GM12892 (cell line): ENCODE data around the gene PERP.

Experiments
- DNase-seq: peaks from one replicate; pipeline ENCODE4 v3.0.0; 2011; ENCODE audit not compliant: insufficient read length
- FAIRE-seq: peaks from 2 replicates; lab custom pipeline; 2011; peaks lifted over from hg19 to GRCh38; lab: Jason Lieb, UNC
- POLR2A ChIP-seq: IDR thresholded peaks from 2 replicates; pipeline ENCODE4 v1.6.1; 2011; ENCODE audit warnings: low read depth, low read length, control low read depth
- POLR2AphosphoS5 ChIP-seq: IDR thresholded peaks from 2 replicates; pipeline ENCODE4 v1.6.1; 2011; ENCODE audit warnings: low read depth, low read length, control low read depth
- TAF1 ChIP-seq: IDR thresholded peaks from 2 replicates; pipeline ENCODE4 v1.6.1; 2011; ENCODE audit warnings: low read depth, mild to moderate bottlenecking, control low read depth, low read length, borderline replicate concordance

The PERP gene

DNA sequence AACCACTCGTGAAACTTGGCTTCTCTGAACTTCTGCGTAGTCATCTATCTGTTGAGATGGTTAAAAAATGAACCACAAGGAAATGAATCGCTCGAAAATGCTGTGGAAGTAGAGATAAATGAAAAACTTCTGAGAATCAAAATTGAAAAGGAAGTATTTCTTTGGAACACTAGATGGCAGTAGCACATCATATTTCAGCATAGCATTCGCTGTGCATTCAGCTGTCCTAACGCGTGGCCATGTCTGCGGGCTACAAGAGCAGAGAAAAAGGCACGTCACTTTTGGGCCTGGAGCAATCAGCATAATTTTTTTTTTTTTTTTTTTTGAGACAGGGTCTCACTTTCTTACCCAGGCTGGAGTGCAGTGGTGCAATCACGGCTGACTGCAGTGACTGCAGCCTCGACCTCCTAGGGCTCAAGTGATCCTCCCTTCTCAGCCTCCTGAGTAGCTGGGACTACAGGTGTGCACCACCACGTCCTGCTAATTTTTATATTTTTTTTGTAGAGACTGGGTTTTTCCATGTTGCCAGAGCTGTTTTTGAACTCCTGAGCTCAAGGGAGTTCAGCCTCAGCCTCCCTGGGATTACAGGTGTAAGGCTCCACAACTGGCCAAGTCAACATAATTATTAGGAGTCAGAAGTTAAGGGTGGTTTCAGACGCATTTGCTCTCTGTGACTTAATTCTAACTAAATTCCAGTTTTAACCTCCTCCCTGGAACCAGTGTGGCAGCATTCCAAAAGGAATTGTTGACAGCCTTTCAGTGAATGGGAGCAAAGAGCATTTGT is 8.8 kb upstream of the PERP start:
- DNase-seq (no peak), FAIRE-seq (peak; percentile 75)
- TF ChIP-seq POLR2AphosphoS5 (no peak), TAF1 (no peak), POLR2A (no peak)

DNA sequence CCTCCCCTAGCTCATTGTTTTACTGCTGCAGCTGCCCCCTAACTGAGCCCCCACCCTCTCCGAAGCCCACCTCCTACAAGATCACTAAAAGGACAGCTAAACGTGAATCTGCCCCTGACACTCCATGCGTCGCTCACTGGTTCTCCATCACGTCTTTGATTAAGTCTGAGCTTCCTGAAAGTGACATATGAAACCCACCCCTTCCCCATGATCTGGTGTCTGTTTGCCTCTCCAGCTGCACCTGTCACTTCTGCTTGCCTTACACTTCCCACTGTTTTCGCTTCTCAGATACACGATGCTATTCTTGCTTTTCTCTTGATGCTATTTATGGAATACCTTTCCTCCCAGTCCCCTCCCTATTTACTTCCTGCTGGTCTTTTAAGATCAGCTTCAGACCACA is 8.0 kb upstream of the PERP start:
- TF ChIP-seq POLR2AphosphoS5 (no peak), POLR2A (no peak), TAF1 (no peak)
- DNase-seq = no peak
- no peak for FAIRE-seq

DNA sequence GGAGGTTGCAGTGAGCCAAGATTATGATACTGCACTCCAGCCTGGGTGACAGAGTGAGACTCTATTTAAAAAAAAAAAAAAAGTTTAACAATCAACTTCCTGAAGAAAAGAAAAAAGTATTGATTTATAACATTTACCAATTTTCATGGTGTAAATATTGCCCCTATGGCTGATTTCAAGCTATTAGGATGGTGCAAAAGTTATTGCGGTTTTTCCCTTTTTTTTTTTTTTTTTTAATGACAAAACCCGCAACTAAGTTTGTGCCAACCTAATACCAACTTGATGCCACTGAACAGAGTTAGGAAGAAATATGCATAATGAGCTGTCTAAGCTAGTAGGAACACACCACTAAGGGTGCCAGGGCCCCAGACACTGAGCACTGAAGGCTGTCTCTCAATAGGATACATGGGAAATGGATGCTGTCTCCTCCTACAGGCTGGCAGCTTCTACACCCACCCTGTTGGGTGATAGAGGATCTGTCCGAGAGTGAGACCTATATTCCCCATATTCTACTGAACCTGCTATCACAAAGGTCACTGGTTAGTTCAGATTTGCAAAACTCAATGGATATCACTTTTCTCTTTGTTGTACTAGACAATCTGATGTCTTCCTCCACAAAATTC is 6.5 kb upstream of the PERP start:
- DNase-seq (no peak), FAIRE-seq (no peak)
- no peak for TF ChIP-seq TAF1
- no peak for TF ChIP-seq POLR2A
- TF ChIP-seq POLR2AphosphoS5 = no peak

DNA sequence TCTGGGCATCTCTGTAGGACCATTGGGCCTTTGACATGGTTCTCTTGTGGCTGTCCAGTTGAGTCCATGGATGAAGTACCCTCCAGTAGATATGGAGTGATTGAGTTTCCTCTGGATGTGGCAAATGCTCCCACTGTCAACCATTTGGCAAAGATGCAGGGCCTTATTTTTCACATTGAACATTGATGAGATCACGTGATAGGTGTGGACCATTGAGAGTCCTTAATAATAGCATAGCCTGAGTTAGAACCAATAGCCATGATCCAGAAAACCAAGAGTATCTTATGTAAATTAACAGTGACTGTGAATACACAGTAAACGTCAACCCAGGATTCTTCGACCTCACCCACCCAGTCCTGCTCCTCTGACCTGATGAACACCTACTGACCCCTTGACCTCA is 3.0 kb upstream of the PERP start:
- FAIRE-seq (no peak), DNase-seq (no peak)
- TF ChIP-seq TAF1 (no peak), POLR2AphosphoS5 (no peak), POLR2A (no peak)

DNA sequence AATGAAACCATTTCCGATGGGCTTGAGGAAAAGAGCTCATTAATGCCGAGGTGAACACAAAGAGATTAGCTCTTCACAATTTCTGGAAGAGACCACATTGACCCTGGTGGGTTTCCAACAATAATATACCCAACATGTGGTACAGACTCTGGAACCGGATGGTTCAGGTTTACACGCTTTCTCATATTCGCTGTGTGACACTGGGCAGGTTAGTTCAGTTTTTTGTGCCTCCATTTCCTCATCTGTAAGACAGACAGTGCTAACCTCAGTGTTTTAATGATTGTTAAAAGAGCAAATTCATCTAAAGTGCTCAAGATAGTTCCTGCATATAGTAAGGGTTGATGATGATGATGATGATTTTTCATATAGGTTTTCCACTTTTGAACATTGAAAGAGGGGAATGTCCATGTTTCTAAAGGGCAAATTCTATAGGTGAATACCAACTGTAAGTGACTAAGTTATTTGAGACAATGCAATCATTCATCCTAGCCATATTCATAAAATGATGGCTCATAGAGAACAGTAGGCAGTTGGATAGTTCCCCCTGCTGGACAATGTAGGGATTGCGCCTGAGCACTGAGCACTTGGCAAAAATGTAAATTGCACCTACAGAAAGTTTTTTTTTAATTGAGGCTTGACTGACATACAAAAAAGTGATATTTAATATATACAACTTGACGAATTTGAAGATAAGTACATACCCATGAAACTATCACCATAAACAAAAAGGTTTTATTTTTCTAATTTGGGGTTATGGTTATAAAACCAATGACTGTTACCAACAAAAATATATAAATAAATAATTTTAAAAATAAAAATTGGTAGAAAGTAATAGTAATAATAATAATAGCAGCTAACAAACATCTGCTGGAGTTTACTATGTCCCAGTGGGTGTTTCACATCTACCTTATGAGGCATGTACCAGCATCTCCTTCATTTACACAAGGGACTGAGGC is 2.1 kb upstream of the PERP start:
- DNase-seq (peak; percentile 13), FAIRE-seq (peak; percentile 80)
- no peak for TF ChIP-seq POLR2AphosphoS5
- TF ChIP-seq POLR2A = no peak
- TF ChIP-seq TAF1 = no peak

DNA sequence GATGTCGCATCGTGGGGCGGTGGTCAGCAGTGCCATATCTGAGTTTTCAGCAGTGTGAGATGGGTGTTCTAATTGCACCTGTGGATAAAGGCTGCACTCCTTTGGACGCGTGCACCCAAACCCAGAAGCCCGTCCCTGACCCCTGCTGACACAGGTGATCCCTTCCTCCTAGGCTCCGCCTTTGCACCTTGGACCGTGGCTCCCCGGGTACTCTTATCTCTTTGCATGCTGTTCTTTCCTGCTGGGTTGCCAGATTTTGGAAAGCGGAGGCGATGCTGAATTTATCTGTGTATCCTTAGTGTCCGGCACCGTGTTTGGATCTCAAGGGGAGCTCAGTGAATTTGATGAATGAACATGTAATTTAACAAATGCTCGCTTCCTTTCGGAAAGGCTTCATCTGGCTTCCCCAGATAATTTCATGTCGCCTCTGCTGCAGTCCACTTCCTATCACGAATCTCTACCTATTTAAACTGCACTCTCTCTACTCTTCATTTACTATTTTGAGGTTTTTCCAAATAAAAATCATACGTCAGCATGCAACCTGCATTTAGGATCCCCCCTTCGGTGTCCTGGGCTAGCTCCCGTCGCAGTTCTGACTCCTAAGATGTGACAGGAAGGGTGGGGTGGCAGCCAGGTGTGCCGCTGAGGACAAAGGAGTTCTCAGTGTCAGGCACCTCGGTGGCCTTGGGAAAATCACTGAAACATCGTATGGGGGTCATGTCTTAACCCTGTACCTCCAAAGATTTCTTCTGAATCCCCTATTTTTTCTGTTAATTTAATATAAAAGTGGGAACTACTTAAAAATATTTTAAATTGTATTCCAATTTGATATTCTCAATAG is 753 bp upstream of the PERP start:
- FAIRE-seq (no peak), DNase-seq (peak; percentile 15)

DNA sequence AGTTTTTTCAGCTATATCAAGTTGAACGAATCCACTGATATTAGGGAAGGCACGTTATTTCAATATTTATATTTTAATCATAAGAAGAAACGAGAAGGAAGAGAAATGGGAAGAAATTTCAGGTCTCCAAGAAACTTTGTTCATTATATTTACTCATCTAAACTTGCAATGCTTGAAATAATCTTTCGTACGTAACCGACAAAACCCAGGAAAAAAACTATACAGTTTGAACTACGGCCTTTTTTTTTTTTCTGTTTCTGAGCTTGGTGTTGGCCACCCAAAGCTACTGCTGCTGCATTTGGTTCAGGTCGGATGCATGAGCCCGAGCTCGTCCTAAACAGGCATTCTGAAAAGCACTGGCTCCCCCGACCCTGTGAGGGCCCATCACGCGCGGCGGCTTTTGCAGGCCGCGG is 548 bp downstream of the PERP start:
- DNase-seq (peak; percentile 11), FAIRE-seq (no peak)
- no peak for TF ChIP-seq POLR2AphosphoS5
- no peak for TF ChIP-seq POLR2A
- TF ChIP-seq TAF1 = no peak

More for the DNA sequence above, 753 bp upstream of the PERP start:
- TF ChIP-seq POLR2AphosphoS5 = no peak

DNA sequence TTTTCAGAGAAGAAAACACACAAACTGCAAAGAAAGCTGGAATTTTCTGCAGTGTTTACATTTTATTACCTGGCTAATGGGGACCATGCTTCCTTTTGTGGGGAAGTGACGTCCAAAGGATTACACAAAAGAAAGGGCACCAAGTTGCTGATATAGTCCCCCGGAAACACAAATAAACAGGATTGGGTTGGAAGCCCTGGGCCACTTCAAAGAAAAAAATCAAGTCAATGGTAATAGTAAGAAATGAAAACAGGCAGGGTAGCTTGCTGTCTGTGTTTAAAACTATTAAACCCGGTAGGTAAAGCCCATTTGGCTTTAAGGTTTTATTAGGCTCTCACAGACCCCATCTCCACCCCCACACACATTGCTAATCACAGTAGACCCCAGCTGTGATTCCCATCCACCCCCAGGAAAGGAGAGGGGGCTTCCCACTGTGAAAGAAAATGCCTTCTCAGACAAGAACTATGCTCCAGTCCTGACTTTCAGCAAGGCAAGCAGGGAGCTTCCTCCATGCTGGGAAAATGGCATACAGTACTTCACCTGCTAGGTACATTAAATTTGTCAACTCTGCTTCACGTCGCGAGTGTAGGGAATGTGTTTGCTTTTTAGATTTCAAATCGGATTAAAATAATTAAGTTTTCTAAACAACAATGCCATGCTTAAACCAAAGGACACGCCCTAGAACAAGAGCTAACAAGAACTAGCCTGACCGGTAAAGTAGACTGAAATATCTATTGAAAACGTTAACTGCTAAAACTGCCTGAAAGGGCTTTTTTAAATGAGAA is 1.1 kb downstream of the PERP start:
- no peak for FAIRE-seq
- no peak for DNase-seq
- no peak for TF ChIP-seq POLR2A
- TF ChIP-seq POLR2AphosphoS5 = no peak
- no peak for TF ChIP-seq TAF1

DNA sequence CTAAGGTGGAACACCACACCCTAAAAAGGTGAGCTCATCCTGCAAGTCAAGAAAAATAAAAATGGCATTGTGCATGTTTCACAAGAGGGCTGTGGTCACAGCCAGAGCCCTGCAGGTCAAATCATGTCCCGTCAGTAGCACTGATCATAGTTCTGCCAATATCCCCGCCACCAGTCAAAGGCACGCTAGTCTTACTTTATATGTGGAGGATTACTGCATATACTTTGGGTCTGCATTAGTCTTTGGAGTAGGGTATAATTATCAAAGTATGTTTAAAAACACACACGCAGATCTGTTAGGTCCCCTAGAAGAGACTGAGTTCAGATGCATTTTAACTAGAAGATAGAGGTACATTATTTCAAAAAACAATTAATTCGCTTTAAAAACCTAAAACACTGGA is 1.8 kb downstream of the PERP start:
- FAIRE-seq = no peak

DNA sequence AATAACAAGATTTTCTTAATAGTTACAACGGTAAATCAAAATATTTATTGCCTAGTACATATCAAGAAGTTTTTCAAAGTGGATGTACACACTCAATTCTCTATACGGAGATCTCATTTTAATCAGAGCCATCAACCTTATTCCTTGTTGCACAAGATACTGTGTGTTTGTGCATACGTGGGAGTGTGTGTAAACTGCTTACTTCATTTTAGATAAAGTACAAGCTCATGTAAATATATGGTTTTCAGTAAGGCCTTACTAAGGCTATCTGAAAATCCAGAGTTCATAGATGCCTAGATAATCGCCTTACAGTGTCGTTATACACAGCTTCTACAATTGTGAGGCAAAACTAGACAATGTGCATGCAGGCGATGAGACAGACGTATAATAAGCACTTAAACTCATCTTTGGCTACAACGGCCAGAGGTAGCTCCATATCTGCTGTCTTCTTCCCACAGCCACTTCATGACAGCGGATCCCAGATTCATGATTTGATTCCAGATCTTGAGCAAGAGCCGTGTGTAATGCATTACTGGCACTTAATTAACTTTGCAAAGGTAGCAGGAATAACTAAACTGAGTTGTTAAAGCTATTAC is 2.5 kb downstream of the PERP start:
- TF ChIP-seq TAF1 (no peak), POLR2AphosphoS5 (no peak), POLR2A (no peak)
- DNase-seq (no peak), FAIRE-seq (no peak)

More for the DNA sequence above, 1.8 kb downstream of the PERP start:
- DNase-seq = no peak
- TF ChIP-seq TAF1 (no peak), POLR2AphosphoS5 (no peak), POLR2A (no peak)
